Natural killer cell (primary cell): ENCODE data around the gene MLPH. TPM values are rescaled to one million over a fixed set of nuclear protein-coding genes. Genes with fewer than 3 reads are reported as not detected.

Experiments used
- ATAC-seq, 3 donors: fragments of 150-1000 bp in 2 of 3; fragments of 200-7000 bp in 1 of 3; cut with Tn5 transposase; 1 replicate in 1 of 3; 2 replicates in 2 of 3; pipeline ENCODE4 v1.10.0; 2021; ENCODE audit warnings: mild to moderate bottlenecking in 2 of 3, moderate library complexity in 2 of 3
- DNase-seq, 2 donors: peaks; one replicate each; pipeline versions ENCODE4 v3.0.0 to v3.0.0-alpha.2; 2013 to 2021; ENCODE audit warnings: mixed read lengths in 1 of 2
- H3K27ac ChIP-seq: one replicate; pipeline ENCODE4 v1.5.1; 2013; ENCODE audit warnings: mild to moderate bottlenecking, low read length
- H3K27me3 ChIP-seq: one replicate; pipeline ENCODE4 v1.6.1; 2013; ENCODE audit warnings: low read length; ENCODE audit not compliant: control insufficient read depth, insufficient read depth
- H3K36me3 ChIP-seq: one replicate; pipeline ENCODE4 v1.6.1; 2013; ENCODE audit warnings: low read length; ENCODE audit not compliant: control insufficient read depth, insufficient read depth
- H3K4me1 ChIP-seq: one replicate; pipeline ENCODE4 v1.6.1; 2013; ENCODE audit warnings: low read length; ENCODE audit not compliant: control insufficient read depth, insufficient read depth
- H3K4me3 ChIP-seq: one replicate; pipeline ENCODE4 v1.5.1; 2013; ENCODE audit warnings: low read length
- H3K9me3 ChIP-seq: one replicate; pipeline ENCODE4 v1.6.1; 2013; ENCODE audit warnings: low read length; ENCODE audit not compliant: control insufficient read depth, insufficient read depth
- H3K27ac Mint-ChIP-seq, 2 donors: one replicate each; pipeline ENCODE4 v1.8.0; 2022; ENCODE audit warnings: mild to moderate bottlenecking in 2 of 2, mixed read lengths in 2 of 2, moderate library complexity in 1 of 2
- H3K27me3 Mint-ChIP-seq, 2 donors: one replicate each; pipeline ENCODE4 v1.8.0; 2022; ENCODE audit warnings: low read depth in 2 of 2, mixed read lengths in 2 of 2
- H3K36me3 Mint-ChIP-seq: one replicate; pipeline ENCODE4 v1.8.0; 2022; ENCODE audit warnings: mixed read lengths
- H3K4me1 Mint-ChIP-seq, 2 donors: one replicate each; pipeline ENCODE4 v1.8.0; 2022; ENCODE audit warnings: mixed read lengths in 2 of 2
- H3K4me3 Mint-ChIP-seq: one replicate; pipeline ENCODE4 v1.8.0; 2022; ENCODE audit warnings: mild to moderate bottlenecking, moderate library complexity, mixed read lengths
- H3K9me3 Mint-ChIP-seq, 2 donors: one replicate each; pipeline ENCODE4 v1.8.0; 2022; ENCODE audit warnings: mixed read lengths in 2 of 2
- CTCF ChIP-seq: fragments of 200-600 bp; IDR thresholded peaks from one replicate; pipeline ENCODE4 v1.8.0; 2022; ENCODE audit warnings: antibody characterized with exemption
- WGBS: methylation state at CpG from one replicate; pipeline ENCODE4 v1.1.7; 2013; ENCODE audit warnings: missing lambda C conversion rate; ENCODE audit not compliant: insufficient coverage; 5-methylcytosine and 5-hydroxymethylcytosine counted together
- intact Hi-C: fragments of 100-400 bp; cut with micrococcal nuclease; formaldehyde crosslinking; loops from one replicate; pipeline ENCODE4 v1.14.2; 2022
- total RNA-seq, 4 donors: library from RNA; stranded (reverse); fragments of 120-200 nt in 1 of 4; gene quantifications; one replicate each; pipeline versions ENCODE4 v1.2.3 to v1.2.4, GENCODE V29; 2013 to 2022

MLPH gene
- total RNA-seq, 3 donors from 2014 or later (not counting 1 experiment from before 2014, with no cell fraction given): not detected

GRCh38 chr2:237459741-237460174, 27.3 kb upstream of the MLPH start:
- H3K4me3 ChIP-seq: no peak overlapping the region
- no peaks in the 10 kb centered on the region for H3K36me3 ChIP-seq
- Mint-ChIP-seq H3K4me1 (peaks cover 0 to 5% of the 10 kb centered on the region in 2 donors), H3K36me3 (no peaks in the 10 kb centered on the region), H3K27ac (no peak overlapping the region), H3K4me3 (no peak overlapping the region), H3K27me3 (peaks cover 6 to 14% of the 10 kb centered on the region in 2 donors), H3K9me3 (no peaks in the 10 kb centered on the region)
- intact Hi-C loops: no loop called here
- no peaks in the 10 kb centered on the region for H3K9me3 ChIP-seq
- no peaks in the 10 kb centered on the region for H3K27me3 ChIP-seq
- DNase-seq: no peak
- 93% methylated on average over 3 of the region's 3 CpGs for WGBS
- TF ChIP-seq CTCF: no peak
- H3K27ac ChIP-seq: no peak overlapping the region
- no peak for ATAC-seq
- no peaks in the 10 kb centered on the region for H3K4me1 ChIP-seq

- no peaks in the 10 kb centered on the region for H3K4me1 ChIP-seq
- no peak overlapping the region for H3K4me3 Mint-ChIP-seq
- no peaks in the 10 kb centered on the region for H3K36me3 ChIP-seq
- H3K9me3 ChIP-seq: no peaks in the 10 kb centered on the region
- no peaks in the 10 kb centered on the region for H3K27me3 ChIP-seq
- no peak overlapping the region for H3K27ac Mint-ChIP-seq
- intact Hi-C loops: no loop called here
- H3K27ac ChIP-seq: no peak overlapping the region
- H3K27me3 Mint-ChIP-seq: peaks cover 5% of the 10 kb centered on the region in 2 donors
- no peak overlapping the region for H3K4me3 ChIP-seq
- DNase-seq (no peak), ATAC-seq (no peak)
- no peaks in the 10 kb centered on the region for H3K9me3 Mint-ChIP-seq
- WGBS: 89% methylated on average over 4 of the region's 8 CpGs
- TF ChIP-seq CTCF: no peak
- no peaks in the 10 kb centered on the region for H3K36me3 Mint-ChIP-seq
- H3K4me1 Mint-ChIP-seq: no peaks in the 10 kb centered on the region
These were observed 22.2 kb upstream of the MLPH start for GRCh38 chr2:237464757-237465391.

- Histone ChIP-seq H3K27ac (no peak overlapping the region), H3K4me3 (no peak overlapping the region), H3K27me3 (no peaks in the 10 kb centered on the region), H3K9me3 (no peaks in the 10 kb centered on the region), H3K36me3 (no peaks in the 10 kb centered on the region), H3K4me1 (no peaks in the 10 kb centered on the region)
- WGBS: 96% methylated on average over 16 of the region's 16 CpGs
- DNase-seq (no peak), ATAC-seq (no peak)
- H3K4me3 Mint-ChIP-seq: no peak overlapping the region
- intact Hi-C loops: no loop called here
- no peaks in the 10 kb centered on the region for H3K4me1 Mint-ChIP-seq
- no peaks in the 10 kb centered on the region for H3K9me3 Mint-ChIP-seq
- H3K27ac Mint-ChIP-seq: no peak overlapping the region
- no peak for TF ChIP-seq CTCF
- peaks cover 6 to 9% of the 10 kb centered on the region in 2 donors for H3K27me3 Mint-ChIP-seq
- no peaks in the 10 kb centered on the region for H3K36me3 Mint-ChIP-seq
These were observed 21.4 kb upstream of the MLPH start for GRCh38 chr2:237465515-237466148.
